Lower lobe of right lung (tissue), 2 donors: Measurements from ENCODE around the gene UBA52. TPM values are rescaled to one million over a fixed set of nuclear protein-coding genes. Genes with fewer than 3 reads are reported as not detected.
"Not testable (repeated sequence)": the region's sequence is repeated elsewhere in the genome, so short reads cannot be mapped to it uniquely, and the experiment has no call there.

ENCODE experiments used
- ATAC-seq, 2 donors: fragments of 200-7000 bp; cut with Tn5 transposase; one replicate each; pipeline ENCODE4 v1.9.1; 2020 to 2022; ENCODE audit warnings: mild to moderate bottlenecking in 2 of 2, moderate library complexity in 2 of 2
- DNase-seq: peaks from one replicate; pipeline ENCODE4 v3.0.0-alpha.2; 2020
- H3K27ac ChIP-seq: fragments of 200-600 bp; one replicate; pipeline ENCODE4 v1.8.0; 2022
- H3K27me3 ChIP-seq: fragments of 200-600 bp; one replicate; pipeline ENCODE4 v1.8.0; 2022; ENCODE audit warnings: low read depth
- H3K36me3 ChIP-seq: fragments of 200-600 bp; one replicate; pipeline ENCODE4 v1.8.0; 2022; ENCODE audit warnings: mild to moderate bottlenecking
- H3K4me1 ChIP-seq: fragments of 200-600 bp; one replicate; pipeline ENCODE4 v1.8.0; 2022
- H3K4me3 ChIP-seq: fragments of 200-600 bp; one replicate; pipeline ENCODE4 v1.8.0; 2022; ENCODE audit warnings: mild to moderate bottlenecking
- H3K9me3 ChIP-seq: fragments of 200-600 bp; one replicate; pipeline ENCODE4 v1.8.0; 2022
- intact Hi-C: fragments of 100-400 bp; cut with DNase I; formaldehyde crosslinking; loops from one replicate; pipeline ENCODE4 v1.11.0; 2022
- total RNA-seq: library from RNA; stranded (reverse); fragmentation: NEBNext Ultra II Directional; extraction: Animal tissue kit (Norgen Biotek cat#: 25700); gene quantifications from one replicate; pipeline ENCODE4 v1.2.1, GENCODE V29; 2021
- TF ChIP-seq, protein P1 (sequence below): fragments of 200-600 bp; IDR thresholded peaks from one replicate; pipeline ENCODE4 v1.8.0; 2022; ENCODE audit warnings: antibody characterized with exemption, mild to moderate bottlenecking
- donor health status: DM: no; HTN: yes; CAD: no; lungs with severe emphysema.

Gene UBA52
- total RNA-seq, 1 donor from 2014 or later = 884 TPM

DNA sequence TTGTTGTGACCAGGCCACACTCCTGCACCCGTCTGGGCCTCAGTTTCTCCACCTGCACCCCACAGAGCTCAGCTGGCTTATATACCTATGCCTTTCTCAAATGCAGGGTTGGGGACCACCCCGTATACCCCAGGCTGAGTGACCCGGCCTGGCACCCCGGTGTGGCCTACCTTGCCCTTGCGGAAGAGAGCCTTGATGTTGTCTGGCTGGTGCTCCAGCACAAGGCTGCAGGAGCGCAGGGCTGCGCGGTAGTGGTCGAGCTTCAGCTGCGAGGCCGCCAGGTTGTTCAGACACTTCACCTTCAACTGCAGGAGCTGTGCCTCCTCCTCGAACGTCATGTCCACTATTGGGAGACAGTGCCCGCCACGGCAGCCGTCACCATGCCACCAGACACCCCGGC lies 34.2 kb upstream of the UBA52 start:
- H3K4me3 ChIP-seq = no peak overlapping the region
- no peak overlapping the region for H3K27ac ChIP-seq
- intact Hi-C loops = no loop called here
- peaks cover 10% of the 10 kb centered on the region for H3K4me1 ChIP-seq
- TF ChIP-seq, protein P1, sequence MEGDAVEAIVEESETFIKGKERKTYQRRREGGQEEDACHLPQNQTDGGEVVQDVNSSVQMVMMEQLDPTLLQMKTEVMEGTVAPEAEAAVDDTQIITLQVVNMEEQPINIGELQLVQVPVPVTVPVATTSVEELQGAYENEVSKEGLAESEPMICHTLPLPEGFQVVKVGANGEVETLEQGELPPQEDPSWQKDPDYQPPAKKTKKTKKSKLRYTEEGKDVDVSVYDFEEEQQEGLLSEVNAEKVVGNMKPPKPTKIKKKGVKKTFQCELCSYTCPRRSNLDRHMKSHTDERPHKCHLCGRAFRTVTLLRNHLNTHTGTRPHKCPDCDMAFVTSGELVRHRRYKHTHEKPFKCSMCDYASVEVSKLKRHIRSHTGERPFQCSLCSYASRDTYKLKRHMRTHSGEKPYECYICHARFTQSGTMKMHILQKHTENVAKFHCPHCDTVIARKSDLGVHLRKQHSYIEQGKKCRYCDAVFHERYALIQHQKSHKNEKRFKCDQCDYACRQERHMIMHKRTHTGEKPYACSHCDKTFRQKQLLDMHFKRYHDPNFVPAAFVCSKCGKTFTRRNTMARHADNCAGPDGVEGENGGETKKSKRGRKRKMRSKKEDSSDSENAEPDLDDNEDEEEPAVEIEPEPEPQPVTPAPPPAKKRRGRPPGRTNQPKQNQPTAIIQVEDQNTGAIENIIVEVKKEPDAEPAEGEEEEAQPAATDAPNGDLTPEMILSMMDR = no peak
- no peaks in the 10 kb centered on the region for H3K9me3 ChIP-seq
- DNase-seq = no peak
- ATAC-seq = no peak
- no peaks in the 10 kb centered on the region for H3K27me3 ChIP-seq
- H3K36me3 ChIP-seq = peaks cover 86% of the 10 kb centered on the region

DNA sequence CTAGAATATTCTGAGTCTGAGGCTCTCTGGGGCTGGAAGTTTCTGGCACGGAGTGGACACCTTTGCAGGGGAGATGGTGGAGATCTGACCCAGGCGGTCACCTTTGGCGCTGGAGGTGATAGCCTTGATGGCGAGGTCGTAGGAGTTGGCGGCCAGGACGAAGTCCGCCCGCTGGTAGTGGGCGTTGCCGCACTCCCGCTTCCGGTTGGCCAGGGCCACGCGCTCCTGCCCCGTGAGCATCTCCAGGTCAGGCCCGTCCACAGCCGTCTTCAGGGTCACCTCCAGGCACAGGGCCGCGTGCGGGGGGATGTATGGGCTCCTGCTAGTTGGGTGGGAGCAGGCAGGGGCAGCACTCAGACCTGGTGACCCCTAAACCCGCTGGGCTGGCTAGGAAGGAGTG lies 33.5 kb upstream of the UBA52 start:
- Histone ChIP-seq H3K4me1 (peaks cover 12% of the 10 kb centered on the region), H3K27ac (no peak overlapping the region), H3K9me3 (no peaks in the 10 kb centered on the region), H3K4me3 (no peak overlapping the region), H3K27me3 (no peaks in the 10 kb centered on the region), H3K36me3 (peaks cover 79% of the 10 kb centered on the region)
- intact Hi-C loops = no loop called here
- DNase-seq (no peak), ATAC-seq (no peak)
- TF ChIP-seq, protein P1 = no peak

DNA sequence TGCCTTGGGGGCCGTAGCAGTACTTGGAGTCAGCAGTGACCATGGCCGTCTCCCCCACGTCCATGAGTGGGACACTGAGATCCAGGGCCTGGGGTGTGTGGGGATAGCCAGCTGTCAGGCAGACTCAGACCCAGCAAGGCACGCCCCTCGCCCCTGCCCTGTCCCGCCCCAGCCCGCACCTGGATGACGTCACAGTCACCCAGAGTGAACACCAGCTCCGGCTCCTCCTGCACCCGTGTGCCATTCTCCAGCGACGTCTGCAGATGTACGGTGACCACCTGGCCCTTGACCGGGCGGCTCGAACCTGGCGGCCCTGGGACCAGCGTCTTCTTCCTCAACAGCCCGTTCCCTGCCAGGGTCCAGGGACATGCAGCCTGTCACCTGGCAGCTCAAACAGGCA lies 32.3 kb upstream of the UBA52 start:
- peaks cover 18% of the 10 kb centered on the region for H3K4me1 ChIP-seq
- H3K4me3 ChIP-seq = no peak overlapping the region
- TF ChIP-seq, protein P1 = no peak

DNA sequence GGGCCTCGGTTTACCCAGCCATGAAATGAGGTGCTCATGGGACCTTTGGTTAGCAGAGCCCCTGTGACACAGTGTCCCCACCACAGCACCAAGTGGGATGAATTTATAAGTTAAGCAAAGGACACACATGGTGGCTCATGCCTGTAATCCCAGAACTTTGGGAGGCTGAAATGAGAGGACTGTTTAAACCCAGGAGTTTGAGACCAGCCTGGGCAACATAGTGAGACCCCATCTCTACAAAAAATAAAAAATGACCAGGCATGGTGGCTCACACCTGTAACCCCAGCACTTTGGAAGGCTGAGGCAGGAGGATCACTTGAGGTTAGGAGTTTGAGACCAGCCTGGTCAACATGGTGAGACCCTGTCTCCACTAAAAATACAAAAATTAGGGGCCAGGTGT lies 31.5 kb upstream of the UBA52 start:
- H3K27me3 ChIP-seq, H3K27ac ChIP-seq, ATAC-seq, H3K4me3 ChIP-seq, H3K9me3 ChIP-seq, DNase-seq, intact Hi-C loops: not testable (repeated sequence)
- peaks cover 18% of the 10 kb centered on the region for H3K4me1 ChIP-seq
- peaks cover 62% of the 10 kb centered on the region for H3K36me3 ChIP-seq

More for the DNA sequence above, 32.3 kb upstream of the UBA52 start:
- ATAC-seq (no peak), DNase-seq (no peak)
- Histone ChIP-seq H3K9me3 (no peaks in the 10 kb centered on the region), H3K27ac (no peak overlapping the region), H3K36me3 (peaks cover 69% of the 10 kb centered on the region), H3K27me3 (no peaks in the 10 kb centered on the region)
- intact Hi-C loops = no loop called here

DNA sequence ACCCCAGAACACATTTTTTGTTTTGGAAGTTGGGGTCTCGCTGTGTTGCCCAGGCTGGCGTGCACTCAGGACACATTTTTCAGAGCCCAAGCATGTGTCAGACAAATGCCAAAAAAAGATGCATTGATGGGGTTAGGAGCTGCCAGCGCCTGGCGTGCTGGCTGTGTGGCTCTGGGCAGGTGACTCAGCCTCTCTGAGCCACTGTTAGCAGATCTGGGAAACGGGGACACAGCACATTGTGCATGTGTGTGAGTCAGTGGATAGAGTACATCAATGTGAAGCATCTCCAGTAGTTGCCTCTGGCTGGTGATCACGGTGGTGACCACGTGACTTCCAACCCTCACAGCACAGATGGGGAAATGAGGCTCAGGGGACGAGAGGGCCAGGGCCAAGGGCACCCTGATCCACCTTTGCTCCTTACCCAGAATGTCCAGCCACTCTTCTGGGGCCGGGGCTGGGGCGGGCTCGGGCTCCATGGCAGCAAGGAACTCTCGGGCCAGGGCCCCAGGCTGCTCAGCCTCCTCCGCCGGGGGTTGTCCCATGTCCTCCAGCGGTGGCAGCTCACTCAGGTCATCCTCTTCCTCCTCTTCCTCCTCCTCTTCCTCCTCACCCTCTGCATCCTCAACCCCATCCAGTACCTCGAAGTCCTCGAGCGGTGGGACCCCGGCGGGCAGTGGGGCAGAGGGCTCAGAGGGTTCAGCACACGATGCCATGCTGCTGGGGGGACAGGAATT lies 30.2 kb upstream of the UBA52 start:
- no peak for ATAC-seq
- DNase-seq = no peak
- Histone ChIP-seq H3K27ac (no peak overlapping the region), H3K4me1 (peaks cover 18% of the 10 kb centered on the region), H3K9me3 (no peaks in the 10 kb centered on the region), H3K27me3 (no peaks in the 10 kb centered on the region), H3K36me3 (peaks cover 52% of the 10 kb centered on the region), H3K4me3 (no peak overlapping the region)
- TF ChIP-seq, protein P1 = no peak
- intact Hi-C loops = no loop called here
